SKM-1 (cell line): Measurements from ENCODE around the gene BOD1L1.

ENCODE experiments used
- DNase-seq: peaks from one replicate; lab custom pipeline; 2025; ENCODE audit not compliant: unreplicated experiment; lab: John Stamatoyannopoulos, UW

Gene BOD1L1

GRCh38 chr4:13626492-13627177 lies 890 bp downstream of the BOD1L1 start:
- no peak for DNase-seq

- DNase-seq = no peak
These were observed 9.2 kb downstream of the BOD1L1 start for GRCh38 chr4:13618212-13618806.

- DNase-seq = no peak
These were observed 9.7 kb downstream of the BOD1L1 start for GRCh38 chr4:13617801-13618200.

GRCh38 chr4:13616597-13616996 lies 10.9 kb downstream of the BOD1L1 start:
- no peak for DNase-seq

GRCh38 chr4:13615161-13615560 lies 12.4 kb downstream of the BOD1L1 start:
- DNase-seq = peak; percentile 90

- DNase-seq = no peak
These were observed 15.0 kb downstream of the BOD1L1 start for GRCh38 chr4:13612569-13612968.

GRCh38 chr4:13611283-13611842 lies 16.2 kb downstream of the BOD1L1 start:
- DNase-seq = no peak

- no peak for DNase-seq
These were observed 22.2 kb downstream of the BOD1L1 start for GRCh38 chr4:13605330-13605729.

- no peak for DNase-seq
These were observed 25.7 kb downstream of the BOD1L1 start for GRCh38 chr4:13601848-13602247.

- peak; percentile 80 for DNase-seq
These were observed 26.5 kb downstream of the BOD1L1 start for GRCh38 chr4:13601048-13601447.

- no peak for DNase-seq
These were observed 28.4 kb downstream of the BOD1L1 start for GRCh38 chr4:13599159-13599558.

- no peak for DNase-seq
These were observed 29.9 kb downstream of the BOD1L1 start for GRCh38 chr4:13597604-13598003.

- no peak for DNase-seq
These were observed 30.4 kb downstream of the BOD1L1 start for GRCh38 chr4:13597141-13597540.

GRCh38 chr4:13592220-13592619 lies 35.3 kb downstream of the BOD1L1 start:
- DNase-seq = no peak

- DNase-seq = no peak
These were observed 36.8 kb downstream of the BOD1L1 start for GRCh38 chr4:13590766-13591165.

GRCh38 chr4:13588954-13589353 lies 38.6 kb downstream of the BOD1L1 start:
- no peak for DNase-seq

GRCh38 chr4:13584481-13584880 lies 43.0 kb downstream of the BOD1L1 start:
- DNase-seq = no peak

GRCh38 chr4:13580036-13580435 lies 47.5 kb downstream of the BOD1L1 start:
- DNase-seq = peak; percentile 95

GRCh38 chr4:13577660-13578059 lies 49.9 kb downstream of the BOD1L1 start:
- no peak for DNase-seq

GRCh38 chr4:13570916-13571315 lies 56.6 kb downstream of the BOD1L1 start:
- no peak for DNase-seq

- DNase-seq = no peak
These were observed 60.4 kb downstream of the BOD1L1 start for GRCh38 chr4:13567125-13567524.

- no peak for DNase-seq
These were observed 64.6 kb downstream of the BOD1L1 start for GRCh38 chr4:13562876-13563275.

- no peak for DNase-seq
These were observed 65.9 kb downstream of the BOD1L1 start for GRCh38 chr4:13561673-13562072.
